HPDE6-E6E7 (cell line): Measurements from ENCODE around the gene IQGAP1.
A peak's percentile ranks its signal among the peaks of the same experiment; 100 is the strongest.
"Not testable (repeated sequence)": the region's sequence is repeated elsewhere in the genome, so short reads cannot be mapped to it uniquely, and the experiment has no call there.

Experiments used
- DNase-seq: peaks from one replicate; pipeline ENCODE4 v3.0.0; 2011; ENCODE audit warnings: missing footprints; ENCODE audit errors: extremely low spot score

IQGAP1 gene

GRCh38 chr15:90387534-90388461 is at the start of gene IQGAP1:
Gene IQGAP1 (plus strand): TSS chr15:90388242. CDS start chr15:90388342, 100 bp downstream.
- DNase-seq = peak; percentile 95

- no peak for DNase-seq
Observed at GRCh38 chr15:90338532-90338931, 49.5 kb upstream of the IQGAP1 start.

GRCh38 chr15:90340345-90340744 is 47.7 kb upstream of the IQGAP1 start:
- DNase-seq = no peak

GRCh38 chr15:90343302-90343790 is 44.7 kb upstream of the IQGAP1 start:
- DNase-seq = no peak

GRCh38 chr15:90344662-90345061 is 43.4 kb upstream of the IQGAP1 start:
- DNase-seq = no peak

GRCh38 chr15:90345857-90346256 is 42.2 kb upstream of the IQGAP1 start:
- DNase-seq = no peak

GRCh38 chr15:90347431-90348065 is 40.5 kb upstream of the IQGAP1 start:
- DNase-seq = not testable (repeated sequence)

GRCh38 chr15:90348456-90348855 is 39.6 kb upstream of the IQGAP1 start:
- DNase-seq = no peak

GRCh38 chr15:90349072-90349471 is 39.0 kb upstream of the IQGAP1 start:
- no peak for DNase-seq

GRCh38 chr15:90349821-90350220 is 38.2 kb upstream of the IQGAP1 start:
- no peak for DNase-seq

GRCh38 chr15:90351479-90352106 is 36.4 kb upstream of the IQGAP1 start:
- DNase-seq = no peak

- DNase-seq = peak; percentile 99
Observed at GRCh38 chr15:90352107-90352893, 35.7 kb upstream of the IQGAP1 start, which contains the start of gene ZNF774. Gene ZNF774 (plus strand): TSS chr15:90352284. CDS start chr15:90354661, 2,377 bp downstream.

- DNase-seq = no peak
Observed at GRCh38 chr15:90354986-90355385, 33.1 kb upstream of the IQGAP1 start.

GRCh38 chr15:90358124-90359033 is 29.7 kb upstream of the IQGAP1 start:
- DNase-seq = no peak

- no peak for DNase-seq
Observed at GRCh38 chr15:90360746-90361145, 27.3 kb upstream of the IQGAP1 start.

GRCh38 chr15:90362936-90363212 is 25.2 kb upstream of the IQGAP1 start:
- DNase-seq = peak; percentile 44

GRCh38 chr15:90364251-90364650 is 23.8 kb upstream of the IQGAP1 start:
- peak; percentile 54 for DNase-seq

GRCh38 chr15:90365414-90366055 is 22.5 kb upstream of the IQGAP1 start:
- no peak for DNase-seq

GRCh38 chr15:90367576-90367975 is 20.5 kb upstream of the IQGAP1 start:
- DNase-seq = no peak

- DNase-seq = no peak
Observed at GRCh38 chr15:90375071-90375470, 13.0 kb upstream of the IQGAP1 start.
